Stimulated activated CD4-positive, alpha-beta T cell treated with anti-CD3 and anti-CD28 coated beads, TNF-alpha, amount 100 ng/mL, for 48 hours (primary cell): ENCODE results near the gene SERPINI2.

Experiments
- DNase-seq, 3 donors: peaks; one replicate each; pipeline ENCODE4 v3.0.0-alpha.2; 2020; ENCODE audit warnings: low read depth in 3 of 3

SERPINI2 gene

GRCh38 chr3:167473863-167474262 lies at the start of gene SERPINI2:
TSS of gene SERPINI2 (minus strand) at chr3:167474042. CDS start at chr3:167471834, 2,208 bp downstream.
- DNase-seq: no peak

- no peak for DNase-seq
These were observed 47.1 kb upstream of the SERPINI2 start for GRCh38 chr3:167521006-167521355.

- no peak for DNase-seq
These were observed 46.6 kb upstream of the SERPINI2 start for GRCh38 chr3:167520266-167521005.

- no peak for DNase-seq
These were observed 34.1 kb upstream of the SERPINI2 start for GRCh38 chr3:167507954-167508353.

- DNase-seq: no peak
These were observed 28.6 kb upstream of the SERPINI2 start for GRCh38 chr3:167502401-167502800.

GRCh38 chr3:167501941-167502340 lies 28.1 kb upstream of the SERPINI2 start:
- no peak for DNase-seq

GRCh38 chr3:167497903-167498302 lies 24.1 kb upstream of the SERPINI2 start:
- no peak for DNase-seq

- no peak for DNase-seq
These were observed 19.4 kb upstream of the SERPINI2 start for GRCh38 chr3:167493244-167493643.

GRCh38 chr3:167491621-167492020 lies 17.8 kb upstream of the SERPINI2 start:
- no peak for DNase-seq

GRCh38 chr3:167489571-167489970 lies 15.7 kb upstream of the SERPINI2 start:
- DNase-seq: no peak

- no peak for DNase-seq
These were observed 13.7 kb upstream of the SERPINI2 start for GRCh38 chr3:167487556-167487955.

GRCh38 chr3:167484551-167484950 lies 10.7 kb upstream of the SERPINI2 start:
- no peak for DNase-seq

GRCh38 chr3:167483708-167484475 lies 10.1 kb upstream of the SERPINI2 start:
- DNase-seq: no peak

GRCh38 chr3:167481164-167481563 lies 7.3 kb upstream of the SERPINI2 start:
- no peak for DNase-seq

- no peak for DNase-seq
These were observed 6.9 kb upstream of the SERPINI2 start for GRCh38 chr3:167480748-167481147.

- DNase-seq: no peak
These were observed 4.5 kb downstream of the SERPINI2 start for GRCh38 chr3:167469381-167469780.

- no peak for DNase-seq
These were observed 5.8 kb downstream of the SERPINI2 start for GRCh38 chr3:167467848-167468611.

GRCh38 chr3:167466966-167467365 lies 6.9 kb downstream of the SERPINI2 start:
- no peak for DNase-seq

GRCh38 chr3:167456157-167456799 lies 17.6 kb downstream of the SERPINI2 start:
- no peak for DNase-seq

- no peak for DNase-seq
These were observed 20.0 kb downstream of the SERPINI2 start for GRCh38 chr3:167453815-167454214.

GRCh38 chr3:167451282-167451681 lies 22.6 kb downstream of the SERPINI2 start:
- DNase-seq: no peak

- no peak for DNase-seq
These were observed 23.2 kb downstream of the SERPINI2 start for GRCh38 chr3:167450675-167451074.
